GM19328 (cell line): ENCODE results near the gene MAST4.

ENCODE experiments used
- ATAC-seq: cut with Tn5 transposase; IDR thresholded peaks from one replicate; pipeline ENCODE4 v1.9.1; 2021; ENCODE audit warnings: mild to moderate bottlenecking, moderate library complexity; ENCODE audit not compliant: unreplicated experiment

Gene MAST4

DNA sequence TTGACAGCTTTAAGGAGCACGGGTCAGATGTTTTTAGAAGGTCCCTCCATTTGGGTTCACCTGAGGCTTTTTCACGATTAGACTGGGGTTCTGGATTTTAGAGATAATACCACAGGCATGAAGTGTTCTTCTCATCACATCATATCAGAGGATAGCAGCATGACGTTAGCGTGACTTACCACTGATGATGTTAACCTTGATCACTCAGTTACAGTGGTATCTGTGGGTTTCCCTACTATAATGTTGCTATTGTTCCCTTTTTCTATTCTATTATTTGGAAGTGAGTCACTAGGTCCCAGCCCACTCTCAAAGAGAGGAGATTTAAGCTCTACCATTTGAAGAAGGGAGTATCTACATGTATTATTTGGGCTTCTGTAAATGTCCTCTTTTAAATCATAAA is 300.0 kb downstream of the MAST4 start:
- no peak for ATAC-seq

DNA sequence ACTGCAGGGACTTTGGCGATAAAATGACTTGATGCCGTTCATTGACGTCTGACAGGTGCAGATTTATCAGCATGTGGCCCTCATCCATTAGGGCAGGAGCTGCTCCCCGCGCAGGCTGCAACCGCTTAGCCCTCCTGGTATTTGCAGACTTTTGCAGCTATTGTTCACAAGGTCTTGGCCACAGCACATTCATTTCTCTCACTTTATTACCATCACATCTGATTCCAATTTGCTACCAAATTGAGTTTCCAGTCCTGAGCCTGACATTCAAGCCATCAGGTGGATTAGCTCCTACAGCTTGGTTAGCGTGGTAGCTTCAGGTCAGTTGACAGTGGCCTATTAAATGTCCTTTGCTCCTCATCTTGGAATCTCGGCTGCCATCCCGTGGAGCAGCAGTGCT is 301.2 kb downstream of the MAST4 start:
- ATAC-seq = no peak

DNA sequence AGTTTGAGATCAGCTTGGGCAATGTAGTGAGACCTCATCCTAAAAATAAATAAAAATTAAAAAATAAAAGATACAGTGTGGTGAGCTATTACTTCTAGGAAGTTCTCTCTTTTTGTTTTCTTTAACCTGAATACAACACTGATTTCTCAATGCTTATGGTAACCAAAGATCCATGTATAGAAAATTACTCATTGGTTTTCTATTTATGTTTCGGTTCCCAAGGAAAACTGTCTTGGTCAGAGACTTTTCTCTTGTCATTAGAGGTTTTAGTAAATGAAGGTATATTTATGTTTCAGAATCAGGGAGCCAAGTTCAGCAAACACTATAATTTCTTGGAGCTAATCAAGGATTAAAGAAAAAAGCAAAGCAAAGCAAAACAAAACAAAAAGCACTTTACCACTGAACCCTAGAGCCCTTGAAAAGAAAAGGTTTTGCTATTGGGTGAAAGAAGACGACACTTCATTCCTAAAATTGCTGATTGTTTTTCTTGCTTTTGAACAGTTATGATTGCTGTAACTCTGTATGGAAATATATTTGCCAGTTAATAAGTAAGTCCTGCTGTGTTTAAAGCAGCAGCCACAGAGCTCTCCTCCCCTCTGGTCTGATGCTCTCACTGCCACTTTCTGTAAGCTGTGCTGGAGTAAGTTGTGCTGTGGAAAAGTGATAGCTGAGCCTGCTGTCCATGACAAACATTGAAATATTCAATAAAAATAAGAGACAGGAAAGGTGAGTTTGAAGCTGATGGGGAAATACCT is 302.2 kb downstream of the MAST4 start:
- ATAC-seq = no peak

DNA sequence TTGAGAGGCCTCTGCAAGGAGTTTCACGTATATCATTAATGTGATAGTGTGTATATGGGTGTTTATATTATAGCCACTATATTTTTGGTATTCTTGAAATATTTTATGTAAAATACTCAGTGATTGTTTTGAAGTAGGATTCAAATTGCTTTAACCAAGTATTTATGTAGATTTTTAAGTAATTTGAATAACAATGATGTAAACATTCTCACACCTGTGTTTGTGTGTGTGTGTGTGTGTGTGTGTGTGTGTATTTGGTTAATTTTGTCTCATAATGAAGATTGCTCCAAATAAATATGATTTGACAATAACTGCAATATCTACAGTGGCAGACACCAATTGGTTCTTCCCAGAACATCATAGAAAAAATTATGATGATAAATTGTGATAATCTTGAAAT is 307.0 kb downstream of the MAST4 start:
- ATAC-seq = no peak

DNA sequence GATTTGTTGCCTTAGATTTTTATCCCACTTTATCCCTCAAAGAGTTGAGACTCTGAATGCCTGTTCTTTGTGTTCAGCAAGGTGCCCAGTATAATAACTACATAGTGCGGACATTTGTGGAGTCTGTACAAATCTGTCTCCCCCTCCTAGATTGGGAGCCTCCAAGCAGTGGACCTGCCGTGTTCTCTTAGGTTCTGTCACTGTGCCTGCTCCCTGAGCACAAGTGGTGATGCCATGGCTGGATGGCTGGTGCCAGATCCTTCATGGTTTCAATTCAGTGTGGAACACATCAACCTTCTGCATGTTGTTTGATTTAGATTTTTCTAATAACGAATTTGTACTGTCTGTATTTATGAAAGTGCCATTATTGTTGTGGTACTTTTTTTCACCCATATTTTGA is 307.5 kb downstream of the MAST4 start:
- ATAC-seq = no peak

DNA sequence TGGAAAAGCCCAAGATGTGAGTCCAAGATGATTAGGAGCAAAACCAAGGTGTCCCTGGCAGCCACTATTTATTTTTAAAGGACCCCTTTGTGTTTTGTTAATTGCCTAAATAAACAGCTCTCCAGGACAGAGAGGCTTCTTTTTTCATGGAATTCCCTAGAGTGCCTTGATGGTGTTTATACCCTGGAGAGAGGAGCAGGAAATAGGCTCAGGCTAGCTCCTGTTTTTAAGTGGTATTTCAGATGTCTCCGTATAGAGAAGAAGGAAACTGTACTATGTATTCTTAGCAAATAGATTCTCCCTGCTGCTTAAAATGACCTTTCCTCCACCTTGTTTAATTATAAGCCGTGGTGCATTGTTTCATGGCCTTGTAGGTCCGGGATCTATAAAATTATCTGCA is 308.0 kb downstream of the MAST4 start:
- no peak for ATAC-seq

DNA sequence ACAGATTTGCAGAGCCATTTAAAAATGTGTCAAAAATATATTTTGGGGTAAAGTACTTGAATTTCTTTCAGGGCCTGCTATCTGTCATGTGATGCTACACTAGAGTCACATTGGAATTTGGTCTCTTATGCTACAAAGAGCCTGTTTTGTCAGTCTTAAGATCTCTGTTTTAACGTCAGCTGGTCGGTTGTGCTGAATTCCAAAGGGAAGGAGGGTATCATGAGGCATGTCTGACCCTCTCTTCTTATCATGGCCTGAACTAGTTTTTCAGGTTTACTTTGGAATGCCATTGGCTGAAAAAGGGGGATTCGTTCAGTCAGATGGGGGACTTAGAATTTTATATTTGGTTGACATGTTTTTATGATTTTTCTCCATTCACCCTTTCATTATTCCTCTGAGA is 309.8 kb downstream of the MAST4 start:
- ATAC-seq = no peak

DNA sequence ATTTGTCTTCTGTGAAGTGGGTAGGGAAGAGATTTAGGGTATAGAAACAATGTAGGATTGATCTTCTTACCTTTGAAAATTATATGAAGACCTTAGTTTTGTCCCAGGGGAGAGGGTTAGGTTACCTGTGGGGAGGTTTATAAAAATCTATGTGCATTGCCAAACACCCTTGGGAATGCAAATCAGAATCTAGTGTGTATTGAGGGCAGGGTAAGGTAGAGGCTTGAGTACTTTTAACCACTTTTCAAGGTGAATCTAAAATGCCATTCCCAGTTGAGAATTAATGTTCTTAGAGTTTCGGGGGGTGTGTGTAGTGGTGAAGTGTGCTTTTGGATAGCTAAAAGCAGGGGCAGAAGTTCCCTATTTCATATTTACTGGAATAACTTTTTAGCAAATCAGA is 312.0 kb downstream of the MAST4 start:
- no peak for ATAC-seq

DNA sequence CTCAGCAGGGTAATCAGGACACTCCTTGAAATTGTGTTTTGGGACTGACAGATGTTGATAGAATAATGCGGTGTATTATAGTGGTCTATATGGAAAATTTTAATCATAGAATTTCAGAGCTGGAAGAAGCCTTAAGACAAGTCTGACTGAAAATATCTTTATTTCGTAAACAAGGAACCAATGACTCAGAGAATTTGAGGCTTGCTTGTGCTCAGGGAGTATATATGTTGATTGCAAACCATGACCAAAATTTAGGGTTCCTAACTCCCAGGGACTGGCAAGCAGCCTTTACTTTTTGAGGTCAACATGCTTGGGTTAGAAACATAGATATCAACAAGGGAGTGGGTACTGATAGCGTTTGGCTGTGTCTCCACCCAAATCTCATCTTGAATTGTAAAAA is 313.2 kb downstream of the MAST4 start:
- ATAC-seq = no peak

DNA sequence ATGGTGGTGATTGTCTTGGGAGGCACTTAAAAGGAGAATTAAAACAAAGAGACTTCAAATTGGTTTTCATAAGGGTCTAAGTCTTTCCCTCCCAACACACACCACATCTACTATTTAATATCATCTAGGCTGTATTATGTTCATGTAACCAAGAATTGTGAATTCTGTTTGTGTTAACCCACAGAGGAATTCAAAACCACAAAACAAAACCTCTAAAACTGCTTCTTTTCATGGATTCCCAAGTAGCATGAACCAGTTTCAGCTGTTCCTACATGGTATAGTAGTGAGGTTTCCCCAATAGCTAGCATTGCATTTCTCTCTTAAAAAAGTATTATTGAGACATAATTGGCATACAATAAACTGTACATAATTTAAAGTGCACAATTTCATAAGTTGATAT is 316.6 kb downstream of the MAST4 start:
- ATAC-seq = no peak

DNA sequence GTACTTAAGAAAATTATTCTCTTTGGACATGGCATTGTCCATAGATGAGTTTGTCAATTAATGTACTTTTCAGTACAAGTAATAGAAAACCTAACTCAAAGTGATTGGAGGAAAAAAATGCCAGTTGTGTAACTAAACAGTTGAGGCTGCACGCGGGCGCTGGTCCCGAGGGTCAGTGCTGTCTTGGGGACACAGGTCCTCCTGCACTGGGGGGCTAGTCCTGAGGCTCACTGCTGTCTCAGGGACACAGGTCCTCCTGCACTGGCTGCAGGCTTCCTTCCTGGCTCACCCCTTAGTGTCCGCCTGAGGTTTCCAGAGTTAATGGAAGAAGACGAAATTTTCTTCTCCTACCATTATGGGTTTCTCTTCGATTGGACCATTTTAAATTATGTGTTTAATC is 319.3 kb downstream of the MAST4 start:
- ATAC-seq = no peak

DNA sequence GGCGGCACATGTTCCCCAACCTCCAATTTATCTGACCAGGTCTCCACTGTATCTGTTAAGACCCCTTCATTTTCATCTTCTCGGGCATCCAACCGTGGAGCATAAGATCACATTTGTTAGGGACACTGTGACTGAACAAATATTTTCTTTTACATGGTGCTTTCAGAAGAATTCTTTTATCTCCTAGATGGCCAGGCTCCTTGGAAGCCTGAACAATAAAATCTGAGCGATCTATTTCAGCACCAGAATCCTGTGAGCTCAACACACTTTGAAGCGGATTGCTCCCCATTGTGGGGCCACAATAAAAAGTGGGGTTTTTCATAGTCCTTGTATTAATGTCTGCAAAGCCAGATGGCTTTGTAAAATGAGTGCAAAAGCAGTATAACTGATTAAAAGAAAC is 326.7 kb downstream of the MAST4 start:
- no peak for ATAC-seq

DNA sequence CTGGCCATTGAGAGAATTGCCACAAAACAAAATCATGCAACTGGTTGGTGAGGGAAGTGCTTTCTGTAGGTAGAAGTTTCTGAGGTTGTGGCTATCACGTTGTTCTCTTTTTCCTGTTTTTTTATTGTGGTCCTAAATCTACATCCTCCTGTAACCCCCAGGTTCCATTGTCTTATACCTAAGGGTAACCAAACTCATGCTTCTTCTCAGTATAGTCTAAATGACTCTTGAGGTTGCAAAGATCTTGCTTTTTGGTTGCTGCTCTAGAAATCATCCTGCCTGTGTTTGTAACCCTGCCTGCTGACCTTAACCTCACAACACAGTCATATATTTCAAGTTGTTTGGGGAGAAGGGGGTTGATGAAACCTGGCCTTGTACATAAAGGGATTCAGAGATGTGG is 327.3 kb downstream of the MAST4 start:
- no peak for ATAC-seq

DNA sequence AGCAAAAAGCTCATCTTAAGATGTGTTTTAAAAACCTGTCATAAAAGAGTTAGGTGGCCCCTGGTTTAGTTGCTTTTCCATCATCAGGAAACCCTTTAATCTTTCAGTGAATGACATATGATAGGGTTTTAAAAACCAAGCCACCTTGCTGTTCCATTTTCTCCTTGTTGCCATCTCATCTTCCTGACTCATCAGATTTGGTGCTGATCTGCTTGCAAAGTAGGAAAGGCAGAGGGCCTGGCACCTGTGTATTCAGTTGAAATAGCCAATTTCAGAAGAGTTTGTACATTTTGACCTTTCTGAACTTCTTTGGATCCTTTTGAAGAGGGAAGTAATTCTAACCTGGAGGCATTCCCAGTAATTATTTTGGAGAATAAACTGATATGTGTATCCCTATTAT is 327.7 kb downstream of the MAST4 start:
- no peak for ATAC-seq

DNA sequence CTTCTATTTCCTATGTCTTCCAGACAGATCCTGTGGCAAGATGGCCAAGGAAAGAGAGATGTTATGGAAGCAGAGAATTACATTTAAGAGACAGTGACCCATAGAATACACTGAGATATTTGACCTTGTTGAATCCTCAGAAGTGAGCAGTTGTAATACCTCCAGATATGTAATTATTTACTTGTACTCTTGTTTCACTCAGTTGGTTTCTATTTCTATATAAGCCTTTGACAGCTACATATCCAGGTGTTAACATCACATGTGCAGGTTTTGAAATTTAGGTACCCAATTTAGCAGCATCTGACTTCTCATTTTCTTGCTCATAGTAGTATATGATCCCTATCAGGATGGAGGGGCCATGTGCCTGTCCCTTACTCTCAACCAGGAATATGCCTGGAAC is 330.9 kb downstream of the MAST4 start:
- no peak for ATAC-seq

DNA sequence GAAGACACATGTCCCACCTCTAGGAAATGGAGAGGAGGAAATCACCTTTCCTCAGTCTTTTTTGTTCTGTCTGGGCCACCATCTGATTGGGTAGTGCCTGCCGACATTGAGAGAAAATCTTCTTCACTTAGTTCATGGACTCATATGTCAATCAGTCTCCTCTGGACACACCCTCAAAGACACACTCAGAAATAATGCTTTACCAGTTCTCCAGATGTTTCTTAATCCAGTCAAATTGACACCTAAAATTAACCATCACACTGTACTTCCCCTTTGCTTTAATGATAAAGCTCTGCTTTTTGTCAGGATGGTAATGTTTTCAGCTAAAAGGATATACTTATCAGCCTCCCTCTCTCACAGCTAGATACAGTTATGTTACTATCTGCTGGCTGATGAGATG is 333.1 kb downstream of the MAST4 start:
- ATAC-seq = no peak

DNA sequence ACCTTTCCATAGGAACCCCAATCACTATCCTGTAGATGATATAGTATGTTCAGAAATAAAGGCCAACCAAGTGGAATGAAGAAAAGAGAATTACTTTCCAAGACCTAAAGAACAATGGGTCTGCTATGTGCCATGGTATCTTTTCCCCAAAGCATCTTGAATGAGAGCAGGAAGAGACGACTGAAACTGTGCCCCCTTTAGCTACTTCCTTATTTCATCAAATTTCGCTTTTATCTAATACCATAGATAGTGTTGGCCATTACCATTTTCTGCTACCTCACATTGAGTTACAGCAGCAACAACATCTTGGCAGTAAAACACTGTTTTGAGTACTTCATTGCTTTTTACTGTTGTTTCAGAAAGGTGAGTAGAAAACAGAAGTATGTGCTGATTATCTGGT is 333.8 kb downstream of the MAST4 start:
- ATAC-seq = no peak

DNA sequence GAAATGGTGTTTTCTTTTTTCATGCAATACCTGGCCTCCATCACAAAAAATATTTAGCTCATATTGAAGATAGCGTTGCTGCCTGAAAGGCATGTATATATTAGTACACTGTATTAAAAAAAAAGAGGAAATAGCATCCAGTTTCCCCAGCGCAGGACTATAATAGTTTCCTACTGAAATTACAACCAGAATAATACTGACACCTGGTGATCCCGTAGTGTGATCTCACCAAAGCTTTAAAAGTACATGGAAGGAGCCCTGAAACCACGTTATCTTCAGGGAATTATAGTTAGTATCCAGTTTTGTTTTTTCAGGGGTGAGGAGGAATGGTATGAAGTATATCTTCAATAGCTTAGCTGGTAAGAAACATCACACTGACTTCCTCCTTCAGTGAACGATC is 335.5 kb downstream of the MAST4 start:
- no peak for ATAC-seq

DNA sequence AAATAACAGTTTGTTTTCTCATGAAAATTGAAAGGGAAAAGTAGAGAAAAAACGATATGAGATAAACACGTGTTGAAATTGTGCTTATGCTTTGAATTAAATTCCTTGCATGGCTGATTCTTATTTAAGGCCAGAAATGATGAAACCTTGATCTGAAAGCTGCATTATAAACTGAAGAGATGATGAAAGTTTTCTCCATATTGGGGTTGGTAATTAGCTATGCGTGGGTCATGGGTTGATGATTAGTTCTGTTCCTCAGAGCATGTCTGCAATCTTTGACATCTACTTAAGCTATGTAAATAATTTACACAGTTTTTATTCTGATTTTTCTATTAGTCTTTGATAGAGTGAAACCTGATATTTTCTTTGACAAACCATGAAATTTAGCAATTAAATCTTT is 336.3 kb downstream of the MAST4 start:
- no peak for ATAC-seq

DNA sequence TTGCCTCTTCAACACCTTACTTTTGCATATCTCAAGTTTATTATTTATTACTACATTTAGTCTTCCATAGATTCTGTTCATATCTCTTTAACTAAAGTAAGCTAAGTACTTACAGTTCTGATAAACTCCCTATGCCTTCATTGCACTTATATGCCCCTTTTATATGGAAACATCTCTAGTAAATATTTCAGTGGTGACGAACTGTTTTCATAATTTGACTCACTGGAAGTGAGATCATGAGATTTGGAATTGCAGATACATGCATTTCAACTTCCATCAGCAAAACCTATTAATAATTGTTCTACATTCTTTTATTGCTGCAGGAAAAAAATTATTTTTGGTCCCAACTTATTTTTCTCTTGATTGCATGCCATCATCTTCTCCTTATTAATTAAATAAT is 336.9 kb downstream of the MAST4 start:
- no peak for ATAC-seq

DNA sequence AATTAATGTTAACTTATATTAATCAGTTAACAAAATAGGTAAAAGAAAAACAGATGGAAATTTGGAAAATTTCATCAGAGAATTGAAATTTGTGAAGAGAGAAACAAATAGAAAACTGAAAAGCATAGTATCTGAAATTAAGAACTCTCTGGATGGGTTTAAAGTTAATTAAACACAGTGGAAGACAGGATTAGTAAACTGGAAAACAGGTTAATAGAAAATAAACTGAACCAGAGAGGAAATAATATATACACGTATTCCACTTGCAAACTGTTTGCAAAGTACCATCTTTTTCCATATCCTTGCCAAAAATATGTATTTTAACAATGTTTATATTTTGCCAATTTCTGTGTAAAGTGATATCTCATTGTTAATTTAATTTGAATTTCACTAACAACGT is 342.9 kb downstream of the MAST4 start:
- ATAC-seq = no peak

DNA sequence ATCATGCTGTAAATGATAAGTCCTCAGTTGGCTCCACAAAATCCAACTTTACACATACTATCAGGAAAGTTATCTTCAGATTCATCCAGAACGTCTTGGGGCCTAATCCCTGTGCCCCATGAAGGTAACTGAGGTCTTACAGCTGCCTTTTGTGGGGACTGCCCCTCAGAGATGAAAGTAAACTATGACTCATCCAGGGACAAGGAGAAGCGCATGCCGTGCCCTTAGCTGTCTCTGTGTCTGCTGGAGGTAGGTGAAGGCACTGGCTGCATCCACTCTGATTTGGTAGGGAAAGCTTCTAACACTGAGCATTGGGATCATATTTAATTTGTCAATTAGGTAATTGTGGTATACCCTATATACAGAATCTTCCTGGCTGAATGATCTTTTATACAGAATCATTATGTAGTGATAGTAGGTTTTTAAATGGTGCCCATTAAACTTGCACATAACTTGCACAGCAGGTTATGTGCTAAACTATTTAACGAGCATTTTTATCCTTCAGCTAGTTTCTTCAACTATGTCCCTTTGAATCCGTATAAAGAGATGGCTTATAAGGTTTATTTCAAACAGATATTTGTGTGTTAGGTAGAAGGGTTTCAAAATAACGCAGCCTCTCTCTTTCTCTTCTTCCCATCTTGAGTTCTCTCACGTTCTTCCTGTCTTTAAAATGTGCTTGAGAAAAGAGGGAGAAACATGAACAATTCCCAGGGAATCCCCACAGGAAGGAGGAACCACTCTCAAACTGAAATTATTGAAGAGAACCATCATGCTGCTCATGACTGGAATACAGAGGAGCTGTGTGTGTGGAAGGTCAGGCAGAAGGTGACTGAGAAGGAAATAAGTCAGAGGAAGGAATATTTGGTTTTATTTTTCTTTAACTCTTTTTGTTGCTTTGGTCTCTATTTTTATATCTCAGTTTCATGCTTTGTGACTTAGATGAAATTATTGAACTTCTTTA is 349.5 kb downstream of the MAST4 start:
- no peak for ATAC-seq
